ENCODE measurements around the gene PCSK4.

DNA sequence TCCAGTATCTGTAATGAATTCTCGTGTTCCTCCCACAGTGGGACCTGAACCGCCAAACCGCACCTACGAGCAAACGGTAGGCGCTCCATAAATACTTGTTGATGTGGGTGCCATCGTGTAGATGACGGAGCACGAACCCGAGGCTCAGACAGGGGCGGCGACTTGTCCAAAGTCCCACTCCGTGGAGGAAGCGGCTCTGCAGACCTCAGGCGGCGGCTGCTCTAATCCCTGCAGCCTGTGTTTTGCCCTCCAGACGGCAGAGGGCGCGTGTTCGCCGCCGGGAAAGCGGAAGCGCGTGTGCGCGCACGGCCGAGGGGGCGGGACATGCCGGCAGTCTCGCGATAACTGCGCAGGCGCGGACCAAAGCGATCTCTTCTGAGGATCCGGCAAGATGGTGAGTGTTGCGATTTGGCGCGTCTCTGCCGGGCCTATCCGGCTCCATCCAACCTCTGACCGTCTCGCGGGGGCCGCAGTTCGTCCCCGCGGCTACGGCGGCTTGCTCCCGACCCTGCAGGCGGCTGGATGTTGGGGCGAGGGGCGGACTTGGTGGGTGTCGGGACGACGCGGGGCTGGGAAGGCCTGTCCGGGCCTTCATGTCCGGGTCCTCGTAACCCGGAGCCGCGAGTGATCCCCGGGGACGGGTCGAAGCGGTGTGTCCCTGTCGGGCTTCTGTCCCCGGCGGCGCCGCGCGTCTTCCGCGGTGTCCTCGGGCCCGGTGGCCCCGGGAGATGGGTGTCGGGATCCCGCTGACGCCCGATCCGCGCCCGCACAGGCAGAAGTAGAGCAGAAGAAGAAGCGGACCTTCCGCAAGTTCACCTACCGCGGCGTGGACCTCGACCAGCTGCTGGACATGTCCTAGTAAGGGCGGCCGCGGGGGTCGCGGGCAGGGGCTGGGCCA, 51.9 kb downstream of the PCSK4 start, which contains the start of gene RPS15:
- TF ChIP-seq, protein P1, sequence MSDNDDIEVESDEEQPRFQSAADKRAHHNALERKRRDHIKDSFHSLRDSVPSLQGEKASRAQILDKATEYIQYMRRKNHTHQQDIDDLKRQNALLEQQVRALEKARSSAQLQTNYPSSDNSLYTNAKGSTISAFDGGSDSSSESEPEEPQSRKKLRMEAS (IDR thresholded peaks at IDR 0.05; ENCODE audit: insufficient read depth, insufficient read length): peak; percentile 79
- TF ChIP-seq, protein P2, sequence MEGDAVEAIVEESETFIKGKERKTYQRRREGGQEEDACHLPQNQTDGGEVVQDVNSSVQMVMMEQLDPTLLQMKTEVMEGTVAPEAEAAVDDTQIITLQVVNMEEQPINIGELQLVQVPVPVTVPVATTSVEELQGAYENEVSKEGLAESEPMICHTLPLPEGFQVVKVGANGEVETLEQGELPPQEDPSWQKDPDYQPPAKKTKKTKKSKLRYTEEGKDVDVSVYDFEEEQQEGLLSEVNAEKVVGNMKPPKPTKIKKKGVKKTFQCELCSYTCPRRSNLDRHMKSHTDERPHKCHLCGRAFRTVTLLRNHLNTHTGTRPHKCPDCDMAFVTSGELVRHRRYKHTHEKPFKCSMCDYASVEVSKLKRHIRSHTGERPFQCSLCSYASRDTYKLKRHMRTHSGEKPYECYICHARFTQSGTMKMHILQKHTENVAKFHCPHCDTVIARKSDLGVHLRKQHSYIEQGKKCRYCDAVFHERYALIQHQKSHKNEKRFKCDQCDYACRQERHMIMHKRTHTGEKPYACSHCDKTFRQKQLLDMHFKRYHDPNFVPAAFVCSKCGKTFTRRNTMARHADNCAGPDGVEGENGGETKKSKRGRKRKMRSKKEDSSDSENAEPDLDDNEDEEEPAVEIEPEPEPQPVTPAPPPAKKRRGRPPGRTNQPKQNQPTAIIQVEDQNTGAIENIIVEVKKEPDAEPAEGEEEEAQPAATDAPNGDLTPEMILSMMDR (IDR thresholded peaks at IDR 0.05; ENCODE audit: extremely low read depth in 1 of 2, insufficient read depth in 1 of 2, low read depth in 1 of 2, low read length in 2 of 2): peak; percentile 96 to 98

Data from endothelial cell of umbilical vein (primary cell).